ENCODE data around the gene BPGM.

- TF ChIP-seq EZH2 (IDR thresholded peaks at IDR 0.05) (no peak), CTCF (IDR thresholded peaks at IDR 0.05) (no peak)
Measured at GRCh38 chr7:134637441-134637840, 9.2 kb upstream of the BPGM start.
